ENCODE measurements around the gene AQP6. TPM values are rescaled to one million over a fixed set of nuclear protein-coding genes. Genes with fewer than 3 reads are reported as not detected.

The AQP6 gene
- total and polyA plus RNA-seq, 10 of the 15 experiments (the other 5 are each of a cell fraction or from before 2014, with no cell fraction given) = not detected

GRCh38 chr12:50005175-50005574 lies 32.4 kb downstream of the AQP6 start:
- ATAC-seq (no peak), FAIRE-seq (no peak), DNase-seq (ENCODE audit: low read depth, low spot score) (no peak)
- CTCF ChIA-PET = interaction anchor here (0.8 to 2.7 kb wide), 7 partner anchors 29 to 70 kb away, joined by 3 to 11 read pairs (median 4); no protein-coding TSS in a partner anchor
- H3K79me2 ChIP-seq (ENCODE audit: control insufficient read depth, insufficient read depth, low read length) = peaks cover 10% of the 10 kb centered on the region
- H3K27me3 ChIP-seq (replicated peaks in 1 of 2; ENCODE audit: control insufficient read depth in 2 of 2, insufficient read depth in 2 of 2, low read length in 1 of 2) = no peaks in the 10 kb centered on the region
- in situ Hi-C loops (cut with MboI) = no loop called here
- intact Hi-C loops (cut with micrococcal nuclease; ENCODE audit: unreplicated experiment) = no loop called here
- H3K27ac ChIP-seq (ENCODE audit: control insufficient read depth, insufficient read depth) = no peak overlapping the region
- H3K4me1 ChIP-seq (ENCODE audit: control insufficient read depth, insufficient read depth, low read length) = peaks cover 10% of the 10 kb centered on the region; the same call in 1 of the 2 replicates
- H3K9ac ChIP-seq (ENCODE audit: control insufficient read depth, insufficient read depth, low read length) = no peak overlapping the region
- no TSS peak for BruUV-seq (replicated peaks)
- peaks cover 7 to 33% of the 10 kb centered on the region in 2 experiments; a peak in 3 of 4 replicates for H3K36me3 ChIP-seq (ENCODE audit: control insufficient read depth in 2 of 2, insufficient read depth in 2 of 2, low read length in 1 of 2)
- WGBS (ENCODE audit: insufficient coverage, insufficient replicate concordance, low lambda C conversion rate, missing lambda C conversion rate) = 89% methylated on average over 3 of the region's 3 CpGs
- no peak overlapping the region for H2AFZ ChIP-seq (ENCODE audit: control insufficient read depth, low read depth, low read length)
- RAD21 ChIA-PET (ENCODE audit: unreplicated experiment) = no interaction called here
- no peak overlapping the region for H3K4me2 ChIP-seq (ENCODE audit: control insufficient read depth, insufficient read depth)
- TF ChIP-seq ZNF274 (IDR thresholded peaks at IDR 0.05; ENCODE audit: insufficient read depth, insufficient read length) = no peak
- no peak for TF ChIP-seq USF2 (IDR thresholded peaks at IDR 0.05; ENCODE audit: borderline replicate concordance, low read depth, low read length)
- TF ChIP-seq MTA2 (IDR thresholded peaks at IDR 0.05; ENCODE audit: low read depth) = no peak
- no peak for TF ChIP-seq TCF7 (IDR thresholded peaks at IDR 0.05; ENCODE audit: borderline replicate concordance)
- no peak for TF ChIP-seq NFYB (IDR thresholded peaks at IDR 0.05; ENCODE audit: insufficient read depth, low read depth, low read length)
- TF ChIP-seq MEF2A (IDR thresholded peaks at IDR 0.05; ENCODE audit: insufficient read depth, low read depth, low read length) = no peak
- TF ChIP-seq IKZF1 (conservative IDR thresholded peaks at IDR 0.05) = no peak
- POLR2A ChIA-PET = no interaction called here
- no peak overlapping the region for H3K4me3 ChIP-seq
- SMC1A ChIA-PET (ENCODE audit: uncharacterized antibody, unreplicated experiment) = interaction anchor here (2.1 to 2.7 kb wide), 2 partner anchors 9 to 51 kb away, joined by 6 to 9 read pairs; no protein-coding TSS in a partner anchor
- H4K20me1 ChIP-seq (ENCODE audit: control insufficient read depth, insufficient read depth) = no peaks in the 10 kb centered on the region
- no peaks in the 10 kb centered on the region for H3K9me3 ChIP-seq (replicated peaks; ENCODE audit: control insufficient read depth, insufficient read depth, low read length)
